SK-N-SH (cell line): ENCODE results near the gene C16orf87. TPM values are rescaled to one million over a fixed set of nuclear protein-coding genes. Genes with fewer than 3 reads are reported as not detected.

Experiments used
- CTCF ChIA-PET: fragments of 300-600, 350-600 bp; formaldehyde crosslinking; extraction: SDS; loops from one replicate; lab custom pipeline; 2021; lab: Yijun Ruan, JAX
- POLR2A ChIA-PET: fragments of 350-600 bp; sonication (Branson Sonifier 250); formaldehyde crosslinking; extraction: SDS; loops from one replicate; lab custom pipeline; 2020; ENCODE audit warnings: antibody characterized with exemption, inconsistent platforms; lab: Yijun Ruan, JAX
- DNase-seq: peaks from one replicate; pipeline ENCODE4 v3.0.0; 2012
- H2AFZ ChIP-seq: fragments of 200-600 bp; sonication (generic); 2 replicates; pipeline ENCODE4 v1.8.1; 2016; ENCODE audit warnings: antibody characterized with exemption, mild to moderate bottlenecking, low read depth
- H3F3A ChIP-seq: fragments of 200-600 bp; sonication (generic); replicated peaks from 2 replicates; pipeline ENCODE3; 2016; ENCODE audit warnings: antibody characterized with exemption, mild to moderate bottlenecking; ENCODE audit not compliant: insufficient read depth
- H3K27ac ChIP-seq, 2 experiments: fragments of 200-500 bp in 1 of 2; fragments of 200-600 bp in 1 of 2; sonication (Bioruptor generic) in 1 of 2; sonication (generic), shearing (Covaris generic) in 1 of 2; 2 replicates each; pipeline versions ENCODE4 v1.5.1 to v1.6.1; 2014 to 2016; ENCODE audit warnings: low read depth in 2 of 2, inconsistent platforms in 1 of 2, low read length in 1 of 2, mild to moderate bottlenecking in 1 of 2, mixed read lengths in 1 of 2
- H3K27me3 ChIP-seq: fragments of 200-600 bp; sonication (generic), shearing (Covaris generic); 2 replicates; pipeline ENCODE4 v1.6.1; 2016; ENCODE audit warnings: mixed run types; ENCODE audit not compliant: insufficient read depth
- H3K36me3 ChIP-seq, 2 experiments: fragments of 200-500 bp in 1 of 2; fragments of 200-600 bp in 1 of 2; sonication (Bioruptor generic) in 1 of 2; sonication (generic) in 1 of 2; replicated peaks in 1 of 2; 2 replicates each; pipeline versions ENCODE3 to v1.5.1; 2014 to 2016; ENCODE audit warnings: low read length in 1 of 2, mild to moderate bottlenecking in 1 of 2; ENCODE audit not compliant: insufficient read depth in 2 of 2, control insufficient read depth in 1 of 2
- H3K4me1 ChIP-seq, 2 experiments: fragments of 200-500 bp in 1 of 2; fragments of 200-600 bp in 1 of 2; sonication (Bioruptor generic) in 1 of 2; sonication (generic), shearing (Covaris generic) in 1 of 2; 2 replicates each; pipeline versions ENCODE4 v1.5.1 to v1.6.1; 2014 to 2016; ENCODE audit warnings: low read depth in 1 of 2, low read length in 1 of 2, mixed run types in 1 of 2; ENCODE audit not compliant: insufficient read depth in 2 of 2, control insufficient read depth in 1 of 2
- H3K4me2 ChIP-seq: fragments of 200-600 bp; sonication (generic), shearing (Covaris generic); 2 replicates; pipeline ENCODE4 v1.6.1; 2017; ENCODE audit warnings: mixed run types
- H3K4me3 ChIP-seq, 2 experiments: fragments of 200-500 bp in 1 of 2; fragments of 200-600 bp in 1 of 2; sonication (Bioruptor generic) in 1 of 2; sonication (generic), shearing (Covaris generic) in 1 of 2; 2 replicates each; pipeline versions ENCODE4 v1.5.1 to v1.8.1; 2014 to 2016; ENCODE audit warnings: low read depth in 2 of 2, inconsistent platforms in 1 of 2, low read length in 1 of 2, mild to moderate bottlenecking in 1 of 2, mixed read lengths in 1 of 2, moderate library complexity in 1 of 2
- H3K79me2 ChIP-seq: fragments of 200-600 bp; sonication (generic); 2 replicates; pipeline ENCODE4 v1.8.1; 2017; ENCODE audit warnings: mild to moderate bottlenecking; ENCODE audit not compliant: insufficient read depth
- H3K9ac ChIP-seq: fragments of 200-600 bp; sonication (generic); 2 replicates; pipeline ENCODE4 v1.6.1; 2017; ENCODE audit warnings: mixed run types
- H3K9me2 ChIP-seq: fragments of 200-600 bp; sonication (generic); 2 replicates; pipeline ENCODE4 v1.6.1; 2017; ENCODE audit warnings: mixed run types
- H3K9me3 ChIP-seq: fragments of 200-600 bp; sonication (generic); 2 replicates; pipeline ENCODE4 v1.6.1; 2017; ENCODE audit warnings: mixed run types, mild to moderate bottlenecking, moderate library complexity
- H4K20me1 ChIP-seq: fragments of 200-600 bp; sonication (generic); 2 replicates; pipeline ENCODE4 v1.6.1; 2017; ENCODE audit warnings: mild to moderate bottlenecking, mixed run types; ENCODE audit not compliant: insufficient read depth
- CHD2 ChIP-seq: fragments of 150-350 bp; IDR thresholded peaks from 2 replicates; pipeline ENCODE4 v1.6.1; 2018; ENCODE audit warnings: low read length; ENCODE audit not compliant: partially characterized antibody
- EP300 ChIP-seq, 2 experiments: IDR thresholded peaks; 2 replicates each; pipeline versions ENCODE4 v1.4.0 to v1.6.1; 2012; ENCODE audit warnings: borderline replicate concordance in 1 of 2, low read depth in 1 of 2, low read length in 1 of 2
- EZH2phosphoT487 ChIP-seq: fragments of 200-600 bp; sonication (generic); IDR thresholded peaks from 2 replicates; pipeline ENCODE4 v1.6.1; 2017; ENCODE audit warnings: low read depth, mixed run types, mild to moderate bottlenecking, antibody characterized with exemption, moderate library complexity, borderline replicate concordance
- FOSL2 ChIP-seq: IDR thresholded peaks from 2 replicates; pipeline ENCODE4 v1.4.0; 2012; ENCODE audit warnings: low read depth, mild to moderate bottlenecking, moderate library complexity, borderline replicate concordance
- FOXJ3 ChIP-seq: sonication (generic); formaldehyde crosslinking; IDR thresholded peaks from 2 replicates; pipeline ENCODE4 v1.5.1; 2020; ENCODE audit warnings: mild to moderate bottlenecking, missing genetic modification reagents
- GABPA ChIP-seq: IDR thresholded peaks from 2 replicates; pipeline ENCODE4 v1.4.0; 2012; ENCODE audit warnings: low read depth, mild to moderate bottlenecking
- JUND ChIP-seq: IDR thresholded peaks from 2 replicates; pipeline ENCODE4 v1.4.0; 2012
- MAX ChIP-seq: IDR thresholded peaks from 2 replicates; pipeline ENCODE4 v1.4.0; 2012; ENCODE audit warnings: low read depth
- MXI1 ChIP-seq: IDR thresholded peaks from 2 replicates; pipeline ENCODE4 v1.6.1; 2012; ENCODE audit warnings: mild to moderate bottlenecking, low read depth, low read length, improper control_type of control experiment
- POLR2AphosphoS5 ChIP-seq: IDR thresholded peaks from 2 replicates; pipeline ENCODE4 v1.6.1; 2012; ENCODE audit warnings: low read depth, low read length
- RFX5 ChIP-seq: IDR thresholded peaks from 2 replicates; pipeline ENCODE4 v1.6.1; 2012; ENCODE audit warnings: mild to moderate bottlenecking, improper control_type of control experiment, low read length
- RXRA ChIP-seq: IDR thresholded peaks from 2 replicates; pipeline ENCODE4 v1.4.0; 2012; ENCODE audit warnings: low read depth, mild to moderate bottlenecking, borderline replicate concordance
- SMC3 ChIP-seq: IDR thresholded peaks from 2 replicates; pipeline ENCODE4 v1.6.1; 2012; ENCODE audit warnings: low read depth, low read length, improper control_type of control experiment
- TAF1 ChIP-seq: IDR thresholded peaks from 2 replicates; pipeline ENCODE4 v1.6.1; 2012; ENCODE audit warnings: low read depth, mild to moderate bottlenecking, low read length, moderate library complexity, borderline replicate concordance
- TEAD4 ChIP-seq: IDR thresholded peaks from 2 replicates; pipeline ENCODE4 v1.4.0; 2012; ENCODE audit warnings: mild to moderate bottlenecking, borderline replicate concordance; ENCODE audit not compliant: insufficient read depth
- USF1 ChIP-seq: IDR thresholded peaks from 2 replicates; pipeline ENCODE4 v1.4.0; 2012; ENCODE audit warnings: low read depth, borderline replicate concordance
- USF2 ChIP-seq: fragments of 150-350 bp; IDR thresholded peaks from 2 replicates; pipeline ENCODE4 v1.6.1; 2017; ENCODE audit warnings: antibody characterized with exemption, low read length, low read depth, borderline replicate concordance
- WGBS: methylation state at CpG from one replicate; pipeline ENCODE4 v1.1.6; 2017; ENCODE audit warnings: low lambda C conversion rate; 5-methylcytosine and 5-hydroxymethylcytosine counted together
- polyA plus RNA-seq, 3 experiments: library from polyadenylated mRNA; depleted of rRNA; stranded (reverse); fragments of >200 nt; gene quantifications; 2 replicates each; pipeline ENCODE4 v1.2.3, GENCODE V29; 2012
- TF ChIP-seq, protein P1 (sequence below): IDR thresholded peaks from 2 replicates; pipeline ENCODE4; 2012

The C16orf87 gene
- polyA plus RNA-seq, 1 of the 3 experiments (the other 2 are of a cell fraction), result 3.5 TPM

GRCh38 chr16:46790599-46791270 is 40.2 kb downstream of the C16orf87 start:
- WGBS, result 94% methylated on average over 8 of the region's 8 CpGs
- no peaks in the 10 kb centered on the region for H3K9me2 ChIP-seq
- no peaks in the 10 kb centered on the region for H3K79me2 ChIP-seq
- peaks cover 2% of the 10 kb centered on the region for H3F3A ChIP-seq
- ChIA-PET CTCF (interaction anchor here (1.0 to 2.2 kb wide), 5 partner anchors 18 to 117 kb away, joined by 3 to 8 read pairs (median 3); no protein-coding TSS in a partner anchor), POLR2A (interaction anchor here (1.2 to 1.3 kb wide), 2 partner anchors 10 to 32 kb away, joined by 3 to 5 read pairs; no protein-coding TSS in a partner anchor)
- TF ChIP-seq MXI1, result no peak
- no peak for TF ChIP-seq TAF1
- TF ChIP-seq CHD2, result no peak
- TF ChIP-seq MAX, result no peak
- no peak for TF ChIP-seq FOXJ3 (CRISPR knock-in tag)
- TF ChIP-seq, protein P1, sequence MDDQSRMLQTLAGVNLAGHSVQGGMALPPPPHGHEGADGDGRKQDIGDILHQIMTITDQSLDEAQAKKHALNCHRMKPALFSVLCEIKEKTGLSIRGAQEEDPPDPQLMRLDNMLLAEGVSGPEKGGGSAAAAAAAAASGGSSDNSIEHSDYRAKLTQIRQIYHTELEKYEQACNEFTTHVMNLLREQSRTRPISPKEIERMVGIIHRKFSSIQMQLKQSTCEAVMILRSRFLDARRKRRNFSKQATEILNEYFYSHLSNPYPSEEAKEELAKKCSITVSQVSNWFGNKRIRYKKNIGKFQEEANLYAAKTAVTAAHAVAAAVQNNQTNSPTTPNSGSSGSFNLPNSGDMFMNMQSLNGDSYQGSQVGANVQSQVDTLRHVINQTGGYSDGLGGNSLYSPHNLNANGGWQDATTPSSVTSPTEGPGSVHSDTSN, result no peak
- no peak for TF ChIP-seq POLR2AphosphoS5
- TF ChIP-seq JUND, result no peak
- no peak overlapping the region for H3K27ac ChIP-seq
- DNase-seq, result no peak
- no peaks in the 10 kb centered on the region; a peak in 1 of 4 replicates for H3K4me1 ChIP-seq
- peaks cover 0 to 8% of the 10 kb centered on the region in 2 experiments for H3K36me3 ChIP-seq
- H2AFZ ChIP-seq, result peak overlapping the region; percentile 91
- peak overlapping the region; percentile 74 for H3K4me2 ChIP-seq
- H4K20me1 ChIP-seq, result no peaks in the 10 kb centered on the region
- peak overlapping the region; percentile 56; the same call in 1 of the 2 replicates for H3K9ac ChIP-seq
- peak overlapping the region in 1 of 2 experiments; percentile 61; a peak in 2 of 4 replicates for H3K4me3 ChIP-seq
- H3K9me3 ChIP-seq, result no peaks in the 10 kb centered on the region
- H3K27me3 ChIP-seq, result no peaks in the 10 kb centered on the region

- Histone ChIP-seq H3K27me3 (no peaks in the 10 kb centered on the region), H2AFZ (peak overlapping the region; percentile 91), H3K4me2 (peak overlapping the region; percentile 74), H3K9ac (peak overlapping the region; percentile 56), H3K9me3 (no peaks in the 10 kb centered on the region), H3F3A (peaks cover 2% of the 10 kb centered on the region), H3K4me1 (no peaks in the 10 kb centered on the region; a peak in 1 of 4 replicates), H3K9me2 (no peaks in the 10 kb centered on the region), H3K79me2 (no peaks in the 10 kb centered on the region), H3K36me3 (no peaks in the 10 kb centered on the region), H3K27ac (peak overlapping the region in 1 of 2 experiments; percentile 41; a peak in 1 of 4 replicates), H3K4me3 (peak overlapping the region; percentile 58 to 61), H4K20me1 (no peaks in the 10 kb centered on the region)
- DNase-seq, result peak; percentile 93
- POLR2A ChIA-PET, result interaction anchor here (0.6 to 1.3 kb wide), 3 partner anchors 11 to 91 kb away, joined by 3 to 5 read pairs (median 3); no protein-coding TSS in a partner anchor
- CTCF ChIA-PET, result interaction anchor here (0.9 to 1.2 kb wide), 4 partner anchors 94 to 1375 kb away, joined by 3 to 6 read pairs (median 4); no protein-coding TSS in a partner anchor
- WGBS, result 18% methylated on average over 32 of the region's 43 CpGs
- no peak for TF ChIP-seq EZH2phosphoT487
- TF ChIP-seq, protein P1, result no peak
- TF ChIP-seq JUND, result no peak
- no peak for TF ChIP-seq RXRA
- no peak for TF ChIP-seq RFX5
- TF ChIP-seq FOSL2, result no peak
- TF ChIP-seq FOXJ3 (CRISPR knock-in tag), result no peak
- TF ChIP-seq USF2, result no peak
- no peak for TF ChIP-seq SMC3
- TF ChIP-seq USF1, result no peak
- no peak for TF ChIP-seq GABPA
- TF ChIP-seq CHD2, result peak; percentile 93
- TF ChIP-seq POLR2AphosphoS5, result peak; percentile 51
- no peak for TF ChIP-seq TEAD4
- TF ChIP-seq EP300 (IDR thresholded peaks at IDR 0.05; ENCODE audit: borderline replicate concordance in 1 of 2, low read depth in 1 of 2, low read length in 1 of 2), result no peak
These were observed 41.2 kb downstream of the C16orf87 start for GRCh38 chr16:46789499-46790414.
